ENCODE results near the gene NRP1.

The NRP1 gene

GRCh38 chr10:33237736-33238624, 96.5 kb downstream of the NRP1 start:
- no peaks in the 10 kb centered on the region for H3K79me2 ChIP-seq (ENCODE audit: low read length)
- H3K9ac ChIP-seq (ENCODE audit: low read length) = no peak overlapping the region
- H3F3A ChIP-seq (ENCODE audit: insufficient read depth, low read length) = no peaks in the 10 kb centered on the region
- H3K4me1 ChIP-seq (ENCODE audit: low read length) = no peaks in the 10 kb centered on the region
- no peak overlapping the region for H2AFZ ChIP-seq (ENCODE audit: low read length)
- H3K36me3 ChIP-seq (replicated peaks; ENCODE audit: insufficient read depth, low read length) = no peaks in the 10 kb centered on the region
- H3K27ac ChIP-seq (ENCODE audit: low read length) = no peak overlapping the region
- no peaks in the 10 kb centered on the region for H3K27me3 ChIP-seq (replicated peaks; ENCODE audit: insufficient read depth, low read length)
- no peaks in the 10 kb centered on the region for H4K20me1 ChIP-seq (ENCODE audit: insufficient read depth, low read length)
- no peaks in the 10 kb centered on the region for H3K9me3 ChIP-seq (replicated peaks; ENCODE audit: insufficient read depth, low read length)
- no peaks in the 10 kb centered on the region for H3K9me2 ChIP-seq (replicated peaks; ENCODE audit: insufficient read depth, low read length)
- DNase-seq = no peak
- no peak overlapping the region for H3K4me2 ChIP-seq (ENCODE audit: low read depth, low read length)
- TF ChIP-seq EZH2 (optimal IDR thresholded peaks at IDR 0.05; ENCODE audit: low read depth, low read length) = no peak
- no peak for TF ChIP-seq EZH2phosphoT487 (IDR thresholded peaks at IDR 0.05; ENCODE audit: low read length)
- TF ChIP-seq CTCF (IDR thresholded peaks at IDR 0.05; ENCODE audit: low read length) = no peak
- H3K4me3 ChIP-seq (ENCODE audit: low read length) = no peak overlapping the region

- no peak overlapping the region for H3K4me2 ChIP-seq (ENCODE audit: low read depth, low read length)
- no peak overlapping the region for H3K27ac ChIP-seq (ENCODE audit: low read length)
- H4K20me1 ChIP-seq (ENCODE audit: insufficient read depth, low read length) = no peaks in the 10 kb centered on the region
- H3K9me3 ChIP-seq (replicated peaks; ENCODE audit: insufficient read depth, low read length) = no peaks in the 10 kb centered on the region
- no peaks in the 10 kb centered on the region for H3K4me1 ChIP-seq (ENCODE audit: low read length)
- no peaks in the 10 kb centered on the region for H3K79me2 ChIP-seq (ENCODE audit: low read length)
- H3F3A ChIP-seq (ENCODE audit: insufficient read depth, low read length) = no peaks in the 10 kb centered on the region
- H3K36me3 ChIP-seq (replicated peaks; ENCODE audit: insufficient read depth, low read length) = no peaks in the 10 kb centered on the region
- no peak overlapping the region for H3K4me3 ChIP-seq (ENCODE audit: low read length)
- H2AFZ ChIP-seq (ENCODE audit: low read length) = no peak overlapping the region
- H3K27me3 ChIP-seq (replicated peaks; ENCODE audit: insufficient read depth, low read length) = no peaks in the 10 kb centered on the region
- H3K9ac ChIP-seq (ENCODE audit: low read length) = no peak overlapping the region
- no peaks in the 10 kb centered on the region for H3K9me2 ChIP-seq (replicated peaks; ENCODE audit: insufficient read depth, low read length)
- no peak for DNase-seq
- no peak for TF ChIP-seq CTCF (IDR thresholded peaks at IDR 0.05; ENCODE audit: low read length)
- no peak for TF ChIP-seq EZH2phosphoT487 (IDR thresholded peaks at IDR 0.05; ENCODE audit: low read length)
- TF ChIP-seq EZH2 (optimal IDR thresholded peaks at IDR 0.05; ENCODE audit: low read depth, low read length) = no peak
Measured at GRCh38 chr10:33236916-33237315, 97.6 kb downstream of the NRP1 start.

GRCh38 chr10:33235951-33236350, 98.5 kb downstream of the NRP1 start:
- Histone ChIP-seq H3K4me3 (ENCODE audit: low read length) (no peak overlapping the region), H3K9me3 (replicated peaks; ENCODE audit: insufficient read depth, low read length) (no peaks in the 10 kb centered on the region), H3K4me2 (ENCODE audit: low read depth, low read length) (no peak overlapping the region), H3K9me2 (replicated peaks; ENCODE audit: insufficient read depth, low read length) (no peaks in the 10 kb centered on the region), H2AFZ (ENCODE audit: low read length) (no peak overlapping the region), H4K20me1 (ENCODE audit: insufficient read depth, low read length) (no peaks in the 10 kb centered on the region), H3K9ac (ENCODE audit: low read length) (no peak overlapping the region), H3K36me3 (replicated peaks; ENCODE audit: insufficient read depth, low read length) (no peaks in the 10 kb centered on the region), H3K79me2 (ENCODE audit: low read length) (no peaks in the 10 kb centered on the region), H3K27me3 (replicated peaks; ENCODE audit: insufficient read depth, low read length) (no peaks in the 10 kb centered on the region), H3K4me1 (ENCODE audit: low read length) (no peaks in the 10 kb centered on the region), H3F3A (ENCODE audit: insufficient read depth, low read length) (no peaks in the 10 kb centered on the region), H3K27ac (ENCODE audit: low read length) (no peak overlapping the region)
- TF ChIP-seq EZH2phosphoT487 (IDR thresholded peaks at IDR 0.05; ENCODE audit: low read length) (no peak), EZH2 (optimal IDR thresholded peaks at IDR 0.05; ENCODE audit: low read depth, low read length) (no peak), CTCF (IDR thresholded peaks at IDR 0.05; ENCODE audit: low read length) (no peak)
- DNase-seq = no peak
